Transverse colon (tissue), 4 donors: ENCODE results near the gene IL3RA. TPM values are rescaled to one million over a fixed set of nuclear protein-coding genes. Genes with fewer than 3 reads are reported as not detected.

Experiments
- DNase-seq: peaks from one replicate; pipeline ENCODE4 v3.0.0-alpha.2; 2019
- H3K27ac ChIP-seq, 4 donors: fragments of 200-600 bp; sonication (generic); 2 replicates each; pipeline ENCODE4 v1.5.1; 2016 to 2018; ENCODE audit warnings: inconsistent platforms in 4 of 4
- H3K27me3 ChIP-seq: fragments of 200-600 bp; sonication (generic); 2 replicates; pipeline ENCODE4 v1.5.1; 2017; ENCODE audit warnings: inconsistent platforms
- H3K36me3 ChIP-seq, 4 donors: fragments of 200-600 bp; sonication (generic); 2 replicates each; pipeline ENCODE4 v1.5.1; 2017 to 2019; ENCODE audit warnings: inconsistent platforms in 4 of 4
- H3K4me1 ChIP-seq, 4 donors: fragments of 200-600 bp; sonication (generic); 2 replicates each; pipeline ENCODE4 v1.5.1; 2017 to 2020; ENCODE audit warnings: inconsistent platforms in 4 of 4
- H3K4me3 ChIP-seq, 4 donors: fragments of 200-600 bp; sonication (generic); 1 replicate in 1 of 4; 2 replicates in 3 of 4; pipeline versions ENCODE4 v1.5.1 to v1.6.1; 2017 to 2019; ENCODE audit warnings: inconsistent platforms in 4 of 4
- H3K9me3 ChIP-seq, 2 donors: fragments of 200-600 bp; sonication (generic); 2 replicates each; pipeline ENCODE4 v1.5.1; 2017 to 2019; ENCODE audit warnings: inconsistent platforms in 2 of 2
- EP300 ChIP-seq: sonication (generic); formaldehyde crosslinking; IDR thresholded peaks from one replicate; pipeline ENCODE4 v1.6.1; 2017; ENCODE audit warnings: antibody characterized with exemption, low read depth
- POLR2A ChIP-seq: fragments of 450-650 bp; IDR thresholded peaks from one replicate; pipeline ENCODE4 v1.6.1; 2016; ENCODE audit warnings: antibody characterized with exemption, mild to moderate bottlenecking, moderate library complexity
- POLR2AphosphoS5 ChIP-seq, 3 donors: sonication (generic); formaldehyde crosslinking; IDR thresholded peaks; one replicate each; pipeline ENCODE4 v1.6.1; 2016; ENCODE audit warnings: antibody characterized with exemption in 3 of 3
- WGBS, 2 donors: methylation state at CpG; one replicate each; pipeline ENCODE4 v1.1.5; 2018; ENCODE audit warnings: low coverage in 1 of 2; 5-methylcytosine and 5-hydroxymethylcytosine counted together
- in situ Hi-C, 4 donors: fragments of 200-750 bp; cut with MboI; loops; one replicate each; pipeline versions ENCODE4 v1.15.0 to v1.15.1; 2017; ENCODE audit warnings: low sequenced_read_pairs in 3 of 4, low pct_ligation_motif_present in 1 of 4, low pct_unique_long_range_greater_than_20kb in 1 of 4
- intact Hi-C: fragments of 100-400 bp; cut with DNase I; formaldehyde crosslinking; loops from one replicate; pipeline ENCODE4 v1.15.1; 2023; ENCODE audit warnings: low total_unique reads
- total RNA-seq, 4 donors: library from RNA; depleted of rRNA; stranded (reverse); fragments of >200 nt; gene quantifications; one replicate each; pipeline ENCODE4 v1.1.0, GENCODE V29; 2016
- TF ChIP-seq, protein P1 (sequence below), 5 experiments: fragments of 200-600 bp in 3 of 5; fragments of 450-650 bp in 2 of 5; sonication (generic) in 3 of 5; IDR thresholded peaks; 1 replicate in 2 of 5; 2 replicates in 3 of 5; pipeline ENCODE4 v1.5.1; 2016 to 2017; ENCODE audit warnings: antibody characterized with exemption in 5 of 5, inconsistent platforms in 3 of 5, mild to moderate bottlenecking in 2 of 5, moderate library complexity in 1 of 5

The IL3RA gene
- total RNA-seq, 4 donors from 2014 or later = 3.0 to 11.1 (median 5.8) TPM

DNA sequence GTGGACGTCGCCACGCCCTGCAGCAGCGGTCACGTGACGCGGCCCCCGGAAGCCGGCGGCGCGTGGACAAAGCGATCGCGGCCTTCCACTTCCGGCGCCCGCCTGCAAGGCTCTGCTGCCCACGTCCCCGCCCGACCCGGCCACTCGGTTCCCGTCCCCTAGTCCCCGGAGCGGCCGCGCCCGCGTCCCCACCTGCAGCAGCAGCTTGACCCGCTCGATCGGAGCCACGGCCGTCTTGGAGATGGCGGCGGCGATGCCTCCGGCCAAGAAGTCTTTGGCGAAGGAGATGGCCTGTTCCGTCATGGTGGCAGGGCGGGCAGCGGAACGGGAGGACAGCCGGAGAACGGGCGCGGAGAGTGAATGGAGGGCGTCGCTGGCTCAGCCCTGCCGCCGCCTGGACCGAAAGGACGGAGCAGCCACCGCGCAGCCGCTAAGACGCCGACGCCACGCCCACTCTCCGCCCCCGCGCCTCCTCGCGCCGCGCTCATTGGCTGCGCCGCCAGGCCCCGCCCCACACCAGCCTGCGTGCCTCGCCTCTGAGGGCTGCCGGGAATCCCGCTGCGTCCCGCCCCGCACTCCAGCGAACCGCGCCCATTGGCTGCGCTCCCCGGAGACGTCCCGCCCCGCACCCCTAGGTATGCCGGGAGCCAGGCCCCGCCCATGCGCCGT is 55.3 kb downstream of the IL3RA start, which contains the start of gene SLC25A6:
Gene SLC25A6, minus strand, starts transcription at position 407 of the 669 bp plus-strand sequence. Its CDS starts 104 bp downstream, at position 303.
- no peaks in the 10 kb centered on the region for H3K27me3 ChIP-seq
- in situ Hi-C loops = loop anchor here in 1 of 4 donors (25.0 kb wide), 1 partner anchor 195 kb away; the partner anchor contains the start of gene AKAP17A
- H3K36me3 ChIP-seq = peaks cover 1 to 35% (median 16%) of the 10 kb centered on the region in 4 donors
- H3K9me3 ChIP-seq = no peaks in the 10 kb centered on the region
- TF ChIP-seq POLR2AphosphoS5 (IDR thresholded peaks at IDR 0.05) (peak; percentile 84 to 95 (median 95)), POLR2A (peak; percentile 94), EP300 (no peak)
- TF ChIP-seq, protein P1, sequence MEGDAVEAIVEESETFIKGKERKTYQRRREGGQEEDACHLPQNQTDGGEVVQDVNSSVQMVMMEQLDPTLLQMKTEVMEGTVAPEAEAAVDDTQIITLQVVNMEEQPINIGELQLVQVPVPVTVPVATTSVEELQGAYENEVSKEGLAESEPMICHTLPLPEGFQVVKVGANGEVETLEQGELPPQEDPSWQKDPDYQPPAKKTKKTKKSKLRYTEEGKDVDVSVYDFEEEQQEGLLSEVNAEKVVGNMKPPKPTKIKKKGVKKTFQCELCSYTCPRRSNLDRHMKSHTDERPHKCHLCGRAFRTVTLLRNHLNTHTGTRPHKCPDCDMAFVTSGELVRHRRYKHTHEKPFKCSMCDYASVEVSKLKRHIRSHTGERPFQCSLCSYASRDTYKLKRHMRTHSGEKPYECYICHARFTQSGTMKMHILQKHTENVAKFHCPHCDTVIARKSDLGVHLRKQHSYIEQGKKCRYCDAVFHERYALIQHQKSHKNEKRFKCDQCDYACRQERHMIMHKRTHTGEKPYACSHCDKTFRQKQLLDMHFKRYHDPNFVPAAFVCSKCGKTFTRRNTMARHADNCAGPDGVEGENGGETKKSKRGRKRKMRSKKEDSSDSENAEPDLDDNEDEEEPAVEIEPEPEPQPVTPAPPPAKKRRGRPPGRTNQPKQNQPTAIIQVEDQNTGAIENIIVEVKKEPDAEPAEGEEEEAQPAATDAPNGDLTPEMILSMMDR (IDR thresholded peaks at IDR 0.05) = peak in 2 of 5 experiments; percentile 47 to 62
- H3K4me1 ChIP-seq = peaks cover 10 to 43% (median 34%) of the 10 kb centered on the region in 4 donors
- intact Hi-C loops = no loop called here
- DNase-seq = peak; percentile 99
- peak within 1 kb of the TSS; percentile 84 to 98 (median 96) for H3K4me3 ChIP-seq
- WGBS, 2 donors = 1% methylated on average over 59 of the region's 90 CpGs; no CpG with 5 or more reads in 1 of the 2 donors
- H3K27ac ChIP-seq = peak within 1 kb of the TSS; percentile 96 to 100 (median 98)

GRCh38 chrX:1392376-1393068 is 55.9 kb downstream of the IL3RA start:
- TF ChIP-seq POLR2A (peak; percentile 50), EP300 (no peak), POLR2AphosphoS5 (IDR thresholded peaks at IDR 0.05) (peak; percentile 0 to 43 (median 1))
- TF ChIP-seq, protein P1 (IDR thresholded peaks at IDR 0.05) = no peak
- WGBS, 2 donors = 1% methylated on average over 61 of the region's 76 CpGs; no CpG with 5 or more reads in 1 of the 2 donors
- peak; percentile 78 for DNase-seq
- H3K4me3 ChIP-seq = peak overlapping the region; percentile 63 to 98 (median 90)
- intact Hi-C loops (no loop called here), in situ Hi-C loops (loop anchor here in 1 of 4 donors (25.0 kb wide), 1 partner anchor 195 kb away; the partner anchor contains the start of gene AKAP17A)
- H3K27me3 ChIP-seq = no peaks in the 10 kb centered on the region
- H3K36me3 ChIP-seq = peaks cover 1 to 28% (median 12%) of the 10 kb centered on the region in 4 donors
- no peaks in the 10 kb centered on the region for H3K9me3 ChIP-seq
- peaks cover 10 to 43% (median 34%) of the 10 kb centered on the region in 4 donors for H3K4me1 ChIP-seq
- H3K27ac ChIP-seq = peak overlapping the region; percentile 96 to 100 (median 98)

- WGBS, 2 donors = 68 to 73% methylated on average over 11 to 16 of the region's 16 CpGs
- intact Hi-C loops (loop anchor here (1.0 kb wide), 1 partner anchor 58 kb away; the partner anchor contains the start of gene ASMTL), in situ Hi-C loops (loop anchor here in 1 of 4 donors (25.0 kb wide), 1 partner anchor 193 kb away; the partner anchor contains the start of gene AKAP17A)
- no peaks in the 10 kb centered on the region for H3K9me3 ChIP-seq
- H3K36me3 ChIP-seq = peaks cover 0 to 13% (median 4%) of the 10 kb centered on the region in 4 donors
- H3K4me3 ChIP-seq = no peak overlapping the region
- H3K27ac ChIP-seq = peak overlapping the region; percentile 96 to 100 (median 98)
- H3K27me3 ChIP-seq = no peaks in the 10 kb centered on the region
- DNase-seq = no peak
- H3K4me1 ChIP-seq = peaks cover 10 to 32% (median 25%) of the 10 kb centered on the region in 4 donors
- TF ChIP-seq POLR2AphosphoS5 (IDR thresholded peaks at IDR 0.05) (no peak), EP300 (no peak), POLR2A (no peak)
- TF ChIP-seq, protein P1 (IDR thresholded peaks at IDR 0.05) = no peak
These were observed 57.5 kb downstream of the IL3RA start for GRCh38 chrX:1393871-1394615.
